Measurements from ENCODE around the gene ZNF385C. TPM values are rescaled to one million over a fixed set of nuclear protein-coding genes. Genes with fewer than 3 reads are reported as not detected.
A peak's percentile ranks its signal among the peaks of the same experiment; 100 is the strongest.

Gene ZNF385C
- total and polyA plus RNA-seq, 2 of the 13 experiments (the other 11 are each of a cell fraction or from before 2014, with no cell fraction given), result 2.3 to 6.1 TPM

- peak; percentile 42; the same call in 1 of the 2 replicates for TF ChIP-seq ZNF280B (CRISPR knock-in tag; IDR thresholded peaks at IDR 0.05; ENCODE audit: borderline replicate concordance)
- no peak for TF ChIP-seq ELF4 (CRISPR knock-in tag; IDR thresholded peaks at IDR 0.05; ENCODE audit: borderline replicate concordance)
- 0 out of 2 replicates have a peak, but pooled peaks have one; percentile 16 for TF ChIP-seq ZNF501 (CRISPR knock-in tag; IDR thresholded peaks at IDR 0.05)
- TF ChIP-seq ZNF761 (CRISPR knock-in tag; conservative IDR thresholded peaks at IDR 0.05), result no peak
- peak; percentile 25 for TF ChIP-seq ZEB1 (IDR thresholded peaks at IDR 0.05; ENCODE audit: insufficient replicate concordance, low read depth)
- TF ChIP-seq HDAC6 (IDR thresholded peaks at IDR 0.05; ENCODE audit: low read depth, low read length), result no peak
- TF ChIP-seq ZNF282 (IDR thresholded peaks at IDR 0.05; ENCODE audit: partially characterized antibody), result no peak
- TF ChIP-seq ZNF251 (CRISPR knock-in tag; IDR thresholded peaks at IDR 0.05), result no peak
- no peak for TF ChIP-seq CAMTA2 (CRISPR knock-in tag; IDR thresholded peaks at IDR 0.05; ENCODE audit: borderline replicate concordance)
- TF ChIP-seq GABPB1 (CRISPR knock-in tag; IDR thresholded peaks at IDR 0.05), result peak; percentile 50
- TF ChIP-seq GTF2F1 (IDR thresholded peaks at IDR 0.05; ENCODE audit: low read length), result no peak
- no peak for TF ChIP-seq DPF2 (CRISPR knock-in tag; IDR thresholded peaks at IDR 0.05; ENCODE audit: borderline replicate concordance, low read depth)
- no peak; the same call in 1 of the 2 replicates for TF ChIP-seq ZNF256 (CRISPR knock-in tag; conservative IDR thresholded peaks at IDR 0.05)
- peak; percentile 22; the same call in 1 of the 2 replicates for TF ChIP-seq NCOA2 (CRISPR knock-in tag; IDR thresholded peaks at IDR 0.05)
- TF ChIP-seq ZNF318 (CRISPR knock-in tag; IDR thresholded peaks at IDR 0.05), result peak; percentile 25; the same call in 1 of the 2 replicates
- TF ChIP-seq ZNF296 (CRISPR knock-in tag; conservative IDR thresholded peaks at IDR 0.05), result no peak
- TF ChIP-seq JUND (CRISPR knock-in tag; IDR thresholded peaks at IDR 0.05), result no peak
- TF ChIP-seq IRF1 (CRISPR knock-in tag; IDR thresholded peaks at IDR 0.05; ENCODE audit: low read depth), result no peak
Observed at GRCh38 chr17:42101513-42102292, 3.4 kb upstream of the ZNF385C start (continued).
